Muscle of back (tissue), 10 donors: Measurements from ENCODE around the gene FAM50A. TPM values are rescaled to one million over a fixed set of nuclear protein-coding genes. Genes with fewer than 3 reads are reported as not detected.

Experiments
- polyA plus RNA-seq, 10 donors: library from polyadenylated mRNA; unstranded; fragments of 120-200 nt; gene quantifications; one replicate each; pipeline ENCODE4 v1.2.1, GENCODE V29; 2013; ENCODE audit not compliant: insufficient read length in 10 of 10

The FAM50A gene
- polyA plus RNA-seq, 10 donors = 48.1 to 69.6 (median 57.6) TPM

Other genes with a start within 250 kb of the FAM50A start
- not detected for gene OPN1MW2, start 224.4 kb upstream of the FAM50A start, polyA plus RNA-seq
- gene OPN1MW3, start 186.6 kb upstream of the FAM50A start, polyA plus RNA-seq = not detected
- gene TEX28, start 149.0 kb upstream of the FAM50A start, polyA plus RNA-seq = not detected
- gene TKTL1, start 148.3 kb upstream of the FAM50A start, polyA plus RNA-seq = under 1 TPM in 8 of 10 donors, not detected in 2; 0.08 to 0.72 (median 0.27) TPM
- 100 to 1,000 TPM; 198 to 402 (median 274) TPM for gene FLNA, start 69.5 kb upstream of the FAM50A start, polyA plus RNA-seq
- gene EMD, start 64.8 kb upstream of the FAM50A start, polyA plus RNA-seq = 10 to 100 TPM; 39.6 to 54.1 (median 46.9) TPM
- 1,000 to 10,000 TPM; 4,675 to 6,417 (median 5,723) TPM for gene RPL10, start 45.8 kb upstream of the FAM50A start, polyA plus RNA-seq
- 10 to 100 TPM; 15.0 to 37.2 (median 32.3) TPM for gene DNASE1L1, start 34.9 kb upstream of the FAM50A start, polyA plus RNA-seq
- 10 to 100 TPM; 15.5 to 38.3 (median 25.9) TPM for gene TAFAZZIN, start 32.6 kb upstream of the FAM50A start, polyA plus RNA-seq
- 10 to 100 TPM; 52.3 to 72.3 (median 59.8) TPM for gene ATP6AP1, start 15.5 kb upstream of the FAM50A start, polyA plus RNA-seq
- gene GDI1, start 7.0 kb upstream of the FAM50A start, polyA plus RNA-seq = 100 to 1,000 TPM in 1 of 10 donors, 10 to 100 TPM in 9; 71.8 to 116 (median 84.7) TPM
- 10 to 100 TPM; 29.4 to 55.6 (median 33.2) TPM for gene PLXNA3, start 14.1 kb downstream of the FAM50A start, polyA plus RNA-seq
- gene LAGE3, start 35.1 kb downstream of the FAM50A start, polyA plus RNA-seq = 10 to 100 TPM in 7 of 10 donors, 1 to 10 TPM in 3; 8.4 to 16.6 (median 11.3) TPM
- 10 to 100 TPM; 18.4 to 29.0 (median 23.5) TPM for gene UBL4A, start 42.5 kb downstream of the FAM50A start, polyA plus RNA-seq
- 10 to 100 TPM in 8 of 10 donors, 1 to 10 TPM in 2; 9.1 to 17.4 (median 12.2) TPM for gene SLC10A3, start 46.5 kb downstream of the FAM50A start, polyA plus RNA-seq
- 10 to 100 TPM; 21.6 to 33.9 (median 26.2) TPM for gene FAM3A, start 72.1 kb downstream of the FAM50A start, polyA plus RNA-seq
- 10 to 100 TPM; 10.0 to 17.7 (median 13.1) TPM for gene G6PD, start 102.7 kb downstream of the FAM50A start, polyA plus RNA-seq
- gene IKBKG, start 103.5 kb downstream of the FAM50A start, polyA plus RNA-seq = 10 to 100 TPM; 11.0 to 14.2 (median 12.9) TPM
- gene CTAG1A, start 141.0 kb downstream of the FAM50A start, polyA plus RNA-seq = not detected
- not detected for gene CTAG1B, start 175.1 kb downstream of the FAM50A start, polyA plus RNA-seq
- gene CTAG2, start 209.4 kb downstream of the FAM50A start, polyA plus RNA-seq = not detected